ENCODE data around the gene SLC24A3. TPM values are rescaled to one million over a fixed set of nuclear protein-coding genes. Genes with fewer than 3 reads are reported as not detected.

The SLC24A3 gene
- total and polyA plus RNA-seq, 2 of the 13 experiments (the other 11 are each of a cell fraction or from before 2014, with no cell fraction given): not detected

- POLR2A ChIA-PET: interaction anchor here (0.6 to 3.9 kb wide), 18 partner anchors 11 to 1173 kb away, joined by 3 to 20 read pairs (median 4); partner anchors contain the start of genes CFAP61 and CRNKL1
- in situ Hi-C loops (cut with HindIII; ENCODE audit: extremely low pct_ligation_motif_present, low pct_unique_long_range_greater_than_20kb) (loop anchor here (5.0 kb wide), 1 partner anchor 66 kb away; no protein-coding TSS in a partner anchor), intact Hi-C loops (cut with micrococcal nuclease; ENCODE audit: unreplicated experiment) (loop anchor here (2.0 to 10.0 kb wide), 2 partner anchors 65 to 153 kb away; no protein-coding TSS in a partner anchor)
- no peaks in the 10 kb centered on the region for H3K9me3 ChIP-seq (ENCODE audit: low read length)
- H3K79me2 ChIP-seq (ENCODE audit: insufficient read depth, low read length): no peaks in the 10 kb centered on the region
- peak within 1 kb of the TSS; percentile 61 to 85 (median 70) for H3K4me3 ChIP-seq (replicated peaks in 1 of 3; ENCODE audit: insufficient read depth in 1 of 3, low read depth in 2 of 3, low read length in 3 of 3)
- FAIRE-seq (no peak), DNase-seq (ENCODE audit: low spot score) (no peak), ATAC-seq (peak; percentile 69)
- peak within 1 kb of the TSS; percentile 73 for H3K9ac ChIP-seq (ENCODE audit: insufficient read depth, low read depth, low read length)
- 2% methylated on average over 25 of the region's 25 CpGs for WGBS (ENCODE audit: low lambda C conversion rate)
- H3K27ac ChIP-seq (ENCODE audit: extremely low read length, insufficient read depth, low read length): peak within 1 kb of the TSS; percentile 61
- H4K20me1 ChIP-seq (ENCODE audit: insufficient read depth, low read length): no peaks in the 10 kb centered on the region
- H3K36me3 ChIP-seq (replicated peaks in 1 of 2; ENCODE audit: control insufficient read depth in 1 of 2, insufficient read depth in 2 of 2, low read length in 2 of 2): no peaks in the 10 kb centered on the region
- peaks cover 0 to 24% of the 10 kb centered on the region in 2 experiments; a peak in 3 of 5 replicates for H3K27me3 ChIP-seq (ENCODE audit: control insufficient read depth in 1 of 2, insufficient read depth in 2 of 2, low read length in 2 of 2)
- CTCF ChIA-PET (ENCODE audit: low intra/inter-chr PET ratio, low total read pairs): no interaction called here
- peak within 1 kb of the TSS; percentile 50 for H2AFZ ChIP-seq (ENCODE audit: low read length)
- H3K4me2 ChIP-seq (ENCODE audit: low read depth, low read length): peak within 1 kb of the TSS; percentile 90
- peaks cover 37% of the 10 kb centered on the region for H3K4me1 ChIP-seq (ENCODE audit: insufficient read depth, low read length)
- no TSS peak for BruUV-seq (replicated peaks)
- TF ChIP-seq MAZ (IDR thresholded peaks at IDR 0.05; ENCODE audit: borderline replicate concordance, low read depth, low read length): peak; percentile 2; the same call in 1 of the 2 replicates
- TF ChIP-seq MAZ (CRISPR knock-in tag; IDR thresholded peaks at IDR 0.05; ENCODE audit: low read depth): peak; percentile 2; the same call in 1 of the 2 replicates
- TF ChIP-seq ZBTB39 (CRISPR knock-in tag; IDR thresholded peaks at IDR 0.05): 0 out of 2 replicates have a peak, but pooled peaks have one; percentile 4
- TF ChIP-seq TMF1 (CRISPR knock-in tag; IDR thresholded peaks at IDR 0.05; ENCODE audit: low read depth): no peak
- peak; percentile 88 for TF ChIP-seq PATZ1 (CRISPR knock-in tag; IDR thresholded peaks at IDR 0.05)
- no peak; the same call in 1 of the 2 replicates for TF ChIP-seq RARA (CRISPR knock-in tag; IDR thresholded peaks at IDR 0.05)
- TF ChIP-seq TRIM22 (IDR thresholded peaks at IDR 0.05): no peak
- TF ChIP-seq KAT8 (CRISPR knock-in tag; IDR thresholded peaks at IDR 0.05): no peak
- TF ChIP-seq ZSCAN25 (CRISPR knock-in tag; IDR thresholded peaks at IDR 0.05): peak; percentile 50; the same call in 1 of the 2 replicates
- no peak for TF ChIP-seq AKAP8 (CRISPR knock-in tag; IDR thresholded peaks at IDR 0.05)
- TF ChIP-seq CREM (IDR thresholded peaks at IDR 0.05): no peak
- TF ChIP-seq CREM (CRISPR knock-in tag; IDR thresholded peaks at IDR 0.05): no peak
- peak; percentile 15 for TF ChIP-seq TAF15 (IDR thresholded peaks at IDR 0.05; ENCODE audit: low read depth, low read length, poor library complexity, severe bottlenecking)
- no peak for TF ChIP-seq STAT5B (CRISPR knock-in tag; IDR thresholded peaks at IDR 0.05)
- peak; percentile 58; the same call in 1 of the 2 replicates for TF ChIP-seq HNRNPL (IDR thresholded peaks at IDR 0.05; ENCODE audit: low read depth, low read length)
- TF ChIP-seq SRY (CRISPR knock-in tag; IDR thresholded peaks at IDR 0.05): 0 out of 2 replicates have a peak, but pooled peaks have one; percentile 17
- peak; percentile 24; the same call in 1 of the 2 replicates for TF ChIP-seq POLR2AphosphoS5 (IDR thresholded peaks at IDR 0.05; ENCODE audit: low read depth, low read length)
- TF ChIP-seq ZNF589 (CRISPR knock-in tag; conservative IDR thresholded peaks at IDR 0.05): 0 out of 2 replicates have a peak, but pooled peaks have one; percentile 37
- TF ChIP-seq ZNF326 (CRISPR knock-in tag; IDR thresholded peaks at IDR 0.05; ENCODE audit: borderline replicate concordance): no peak
- peak; percentile 1; the same call in 1 of the 2 replicates for TF ChIP-seq SOX5 (CRISPR knock-in tag; IDR thresholded peaks at IDR 0.05; ENCODE audit: borderline replicate concordance)
Measured at GRCh38 chr20:19758133-19758500, 545.7 kb downstream of the SLC24A3 start, which contains the start of gene RIN2. Gene RIN2, plus strand, starts transcription at chr20:19758258. Its CDS starts 131,344 bp downstream, at chr20:19889602.
